WTC11 (cell line): ENCODE data around the gene GTF3C2.

Source experiments
- CREM ChIP-seq: sonication (generic); formaldehyde crosslinking; IDR thresholded peaks from 2 replicates; pipeline ENCODE4 v1.8.1; 2022; ENCODE audit warnings: mild to moderate bottlenecking, missing genetic modification reagents, moderate library complexity
- CTCF ChIP-seq: fragments of 200-600 bp; IDR thresholded peaks from 2 replicates; pipeline ENCODE4 v1.8.0; 2022; ENCODE audit warnings: antibody characterized with exemption
- ELF4 ChIP-seq: sonication (generic); formaldehyde crosslinking; IDR thresholded peaks from 2 replicates; pipeline ENCODE4 v1.8.1; 2022; ENCODE audit warnings: low read depth, mild to moderate bottlenecking, moderate library complexity, missing genetic modification reagents
- FOXP4 ChIP-seq: sonication (generic); formaldehyde crosslinking; IDR thresholded peaks from 2 replicates; pipeline ENCODE4 v1.8.0; 2022; ENCODE audit warnings: mild to moderate bottlenecking, missing genetic modification reagents
- MYBL2 ChIP-seq: sonication (generic); formaldehyde crosslinking; IDR thresholded peaks from 2 replicates; pipeline ENCODE4 v1.8.1; 2023; ENCODE audit warnings: mild to moderate bottlenecking, moderate library complexity, missing genetic modification reagents
- NFE2L1 ChIP-seq: sonication (generic); formaldehyde crosslinking; IDR thresholded peaks from 2 replicates; pipeline ENCODE4 v1.8.1; 2023; ENCODE audit warnings: missing genetic modification reagents
- NFYB ChIP-seq: sonication (generic); formaldehyde crosslinking; conservative IDR thresholded peaks from 2 replicates; pipeline ENCODE4 v1.8.0; 2022; ENCODE audit warnings: low read depth, missing genetic modification reagents
- PREB ChIP-seq: sonication (generic); formaldehyde crosslinking; IDR thresholded peaks from 2 replicates; pipeline ENCODE4 v1.8.1; 2022; ENCODE audit warnings: mild to moderate bottlenecking, missing genetic modification reagents, moderate library complexity, borderline replicate concordance
- SP1 ChIP-seq: sonication (generic); formaldehyde crosslinking; conservative IDR thresholded peaks from 2 replicates; pipeline ENCODE4 v1.8.1; 2022; ENCODE audit warnings: missing genetic modification reagents
- TCF7 ChIP-seq: sonication (generic); formaldehyde crosslinking; IDR thresholded peaks from 2 replicates; pipeline ENCODE4 v1.8.0; 2022; ENCODE audit warnings: mild to moderate bottlenecking, low read depth, missing genetic modification reagents, moderate library complexity
- ZNF263 ChIP-seq: sonication (generic); formaldehyde crosslinking; IDR thresholded peaks from 2 replicates; pipeline ENCODE4 v1.8.1; 2022; ENCODE audit warnings: low read depth, mild to moderate bottlenecking, moderate library complexity, missing genetic modification reagents
- TF ChIP-seq, protein P1 (sequence below): sonication (generic); formaldehyde crosslinking; IDR thresholded peaks from 2 replicates; pipeline ENCODE4 v1.8.0; 2022; ENCODE audit warnings: mild to moderate bottlenecking, missing genetic modification reagents
- TF ChIP-seq, protein P2 (sequence below): sonication (generic); formaldehyde crosslinking; IDR thresholded peaks from 2 replicates; pipeline ENCODE4 v1.8.0; 2022; ENCODE audit warnings: mild to moderate bottlenecking, missing genetic modification reagents

DNA sequence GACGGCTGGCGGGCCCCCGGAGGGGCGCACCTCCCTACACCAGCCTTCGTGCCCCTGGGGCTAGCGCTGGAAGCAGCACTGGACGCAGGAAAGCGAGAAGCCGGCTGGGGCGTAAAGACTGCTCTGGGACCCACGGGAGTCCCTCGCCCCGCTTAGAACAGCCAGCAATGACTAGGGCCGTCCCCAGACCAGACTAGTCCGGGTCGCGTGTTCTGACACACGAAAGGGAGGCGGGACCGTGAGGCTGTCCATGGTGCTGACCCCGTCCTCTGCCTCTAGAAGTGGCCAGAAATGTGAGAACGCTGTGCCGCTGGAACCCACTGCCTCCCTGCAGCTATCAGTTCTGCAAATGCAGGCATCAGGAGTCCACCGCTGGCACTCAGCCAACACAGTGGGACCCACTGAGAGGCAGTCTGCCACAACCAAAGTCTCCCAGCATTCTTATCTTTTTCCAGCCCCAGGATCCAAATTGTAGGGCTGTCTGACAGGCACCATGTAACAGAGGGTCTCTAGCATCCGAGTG, 48.1 kb downstream of the GTF3C2 start, which contains the start of gene UCN:
- TF ChIP-seq CTCF (no peak), PREB (peak; percentile 65; the same call in 1 of the 2 replicates), NFE2L1 (CRISPR knock-in tag) (peak; percentile 84), ELF4 (CRISPR knock-in tag) (no peak), TCF7 (CRISPR knock-in tag) (0 out of 2 replicates have a peak, but pooled peaks have one; percentile 61), ZNF263 (no peak), CREM (CRISPR knock-in tag) (peak; percentile 55; the same call in 1 of the 2 replicates), NFYB (CRISPR knock-in tag) (no peak), MYBL2 (CRISPR knock-in tag) (peak; percentile 78; the same call in 1 of the 2 replicates), FOXP4 (CRISPR knock-in tag) (peak; percentile 83; the same call in 1 of the 2 replicates), SP1 (peak; percentile 71)
- TF ChIP-seq, protein P1, sequence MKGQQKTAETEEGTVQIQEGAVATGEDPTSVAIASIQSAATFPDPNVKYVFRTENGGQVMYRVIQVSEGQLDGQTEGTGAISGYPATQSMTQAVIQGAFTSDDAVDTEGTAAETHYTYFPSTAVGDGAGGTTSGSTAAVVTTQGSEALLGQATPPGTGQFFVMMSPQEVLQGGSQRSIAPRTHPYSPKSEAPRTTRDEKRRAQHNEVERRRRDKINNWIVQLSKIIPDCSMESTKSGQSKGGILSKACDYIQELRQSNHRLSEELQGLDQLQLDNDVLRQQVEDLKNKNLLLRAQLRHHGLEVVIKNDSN (CRISPR knock-in tag), result peak; percentile 71; the same call in 1 of the 2 replicates
- TF ChIP-seq, protein P2, sequence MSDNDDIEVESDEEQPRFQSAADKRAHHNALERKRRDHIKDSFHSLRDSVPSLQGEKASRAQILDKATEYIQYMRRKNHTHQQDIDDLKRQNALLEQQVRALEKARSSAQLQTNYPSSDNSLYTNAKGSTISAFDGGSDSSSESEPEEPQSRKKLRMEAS (CRISPR knock-in tag), result peak; percentile 74; the same call in 1 of the 2 replicates
